Heart left ventricle (tissue), 16 donors: ENCODE results near the gene SERPING1. TPM values are rescaled to one million over a fixed set of nuclear protein-coding genes. Genes with fewer than 3 reads are reported as not detected.

Experiments used
- ATAC-seq, 4 donors: fragments of 200-7000 bp; cut with Tn5 transposase; one replicate each; pipeline ENCODE4 v1.9.1; 2020 to 2022; ENCODE audit warnings: moderate library complexity in 4 of 4, mild to moderate bottlenecking in 3 of 4, moderate number of reproducible peaks in 1 of 4
- DNase-seq, 5 donors: peaks; one replicate each; pipeline ENCODE4 v3.0.0-alpha.2; 2020
- H3K27ac ChIP-seq, 12 donors: fragments of 200-600 bp; sonication (generic) in 4 of 12; one replicate each; pipeline versions ENCODE4 v1.5.0 to v1.8.0; 2016 to 2022; ENCODE audit warnings: mild to moderate bottlenecking in 2 of 12
- H3K27me3 ChIP-seq, 9 donors: fragments of 200-600 bp; sonication (generic) in 2 of 9; one replicate each; pipeline versions ENCODE4 v1.5.1 to v1.8.0; 2016 to 2022; ENCODE audit warnings: mild to moderate bottlenecking in 3 of 9
- H3K36me3 ChIP-seq, 9 donors: fragments of 200-600 bp; sonication (generic) in 2 of 9; one replicate each; pipeline versions ENCODE4 v1.5.0 to v1.8.0; 2018 to 2022; ENCODE audit warnings: mild to moderate bottlenecking in 2 of 9
- H3K4me1 ChIP-seq, 12 donors: fragments of 200-600 bp; sonication (generic) in 4 of 12; one replicate each; pipeline versions ENCODE4 v1.5.0 to v1.8.0; 2016 to 2022; ENCODE audit warnings: mild to moderate bottlenecking in 3 of 12
- H3K4me3 ChIP-seq, 12 donors: fragments of 200-600 bp; sonication (generic) in 4 of 12; one replicate each; pipeline versions ENCODE4 v1.5.0 to v1.8.0; 2017 to 2022; ENCODE audit warnings: mild to moderate bottlenecking in 9 of 12, moderate library complexity in 4 of 12
- H3K9me3 ChIP-seq, 12 donors: fragments of 200-600 bp; sonication (generic) in 4 of 12; one replicate each; pipeline versions ENCODE4 v1.5.0 to v1.8.0; 2016 to 2022; ENCODE audit warnings: mild to moderate bottlenecking in 1 of 12
- POLR2A ChIP-seq, 2 donors: fragments of 450-650 bp; IDR thresholded peaks; one replicate each; pipeline ENCODE4 v1.6.1; 2017; ENCODE audit warnings: antibody characterized with exemption in 2 of 2, mild to moderate bottlenecking in 2 of 2, moderate library complexity in 2 of 2
- WGBS, 4 donors: extraction: QIAGEN DNeasy Blood & Tissue Kit in 2 of 4; methylation state at CpG; one replicate each; pipeline versions ENCODE4 v1.1.5 to v1.1.7; 2013 to 2018; 5-methylcytosine and 5-hydroxymethylcytosine counted together
- intact Hi-C, 10 donors: fragments of 100-400 bp; cut with DNase I; formaldehyde crosslinking; loops; one replicate each; pipeline versions ENCODE4 v1.11.1 to v1.14.2; 2022
- polyA plus RNA-seq, 2 donors: library from polyadenylated mRNA; stranded (reverse); fragments of 200-250 nt; gene quantifications; one replicate each; pipeline ENCODE4 v1.2.3, GENCODE V29; 2013
- total RNA-seq, 9 donors: library from RNA; depleted of rRNA in 2 of 9; stranded (reverse); fragments of >200 nt in 2 of 9; fragmentation: NEBNext Ultra II Directional in 3 of 9; extraction: Animal tissue kit (Norgen Biotek cat#: 25700) in 3 of 9; gene quantifications; one replicate each; pipeline versions ENCODE4 v1.1.0 to v1.2.4, GENCODE V29; 2016 to 2023
- TF ChIP-seq, protein P1 (sequence below), 12 donors: fragments of 200-600 bp; sonication (generic) in 4 of 12; IDR thresholded peaks; one replicate each; pipeline versions ENCODE4 v1.5.0 to v1.8.0; 2018 to 2022; ENCODE audit warnings: antibody characterized with exemption in 12 of 12, mild to moderate bottlenecking in 5 of 12
- donor health status: ischemic (EF 13 %, LVEDD 7.1; RV severe dilation, severe dysfunction).
- donor health status: healthy with polysubstance abuse.
- donor health status: DM: no; HTN: yes; CAD: no.
- donor health status: DM: no; HTN: no; CAD: no.
- donor health status: ischemic (EF 25% LVEDD 6.9; RV normal size, moderate dysfunction).
- donor health status: ischemic (EF 25% LVEDD 5.7; RV mildly dilated, moderate dysfunction).
- donor health status: healthy.
- donor health status: DM: yes; HTN: yes; CAD: no.
- donor health status: ischemic (EF 35%, LVEDD 5.7; RV mildly dilated, moderate dysfunction).
- donor health status: nonischemic (EF 11% LVEDD 7.7; RV severe dilation, severe dysfunction).
- donor health status: DM: yes; HTN: yes; CAD: no.
- donor health status: PGD.
- donor health status: ischemic (EF 29% LVEDD 5.4; RV normal size, mild dysfunction).
- donor health status: nonischemic (EF 23%, LVEDD 6.1; RV moderate dilation, normal function).

SERPING1 gene
- total and polyA plus RNA-seq, 11 donors: 55.5 to 344 (median 87.0) TPM

DNA sequence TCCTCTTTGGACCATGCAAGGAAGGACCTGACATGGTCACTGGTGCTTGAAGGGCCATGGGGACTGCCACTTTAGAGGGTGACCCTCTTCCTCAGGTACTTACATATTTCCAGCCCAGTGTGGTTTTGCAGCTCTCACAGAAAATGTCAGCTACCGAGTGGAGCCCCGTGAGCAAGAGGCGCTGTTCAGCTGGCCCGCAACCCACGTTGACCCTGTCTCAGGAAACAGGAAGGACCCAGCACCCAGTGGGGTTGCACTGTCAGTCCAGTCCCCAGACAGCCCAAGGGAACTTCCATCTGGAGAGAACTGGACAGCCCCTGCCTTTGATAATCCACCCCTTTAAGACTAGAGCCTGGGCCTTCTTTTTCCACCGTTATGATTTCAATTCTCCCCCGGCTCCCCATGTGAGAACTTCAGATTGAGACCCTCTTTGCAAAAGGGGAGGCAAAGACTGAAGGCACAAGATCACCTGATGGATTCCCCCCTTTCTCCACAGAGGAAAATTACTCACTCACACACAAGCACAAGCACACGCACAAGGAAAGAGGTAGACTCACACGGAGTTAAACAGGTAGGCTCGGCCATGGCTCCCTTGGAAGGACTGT, 48.8 kb downstream of the SERPING1 start:
- Histone ChIP-seq H3K9me3 (no peaks in the 10 kb centered on the region), H3K4me1 (peaks cover 2 to 67% (median 39%) of the 10 kb centered on the region in 12 donors), H3K4me3 (peak overlapping the region in 1 of 12 donors; percentile 5), H3K27me3 (peaks cover 4 to 50% (median 34%) of the 10 kb centered on the region in 9 donors), H3K36me3 (no peaks in the 10 kb centered on the region), H3K27ac (peak overlapping the region in 8 of 12 donors; percentile 18 to 69 (median 52))
- DNase-seq (peak in 2 of 5 donors; percentile 34 to 43), ATAC-seq (no peak)
- 21 to 30% (median 27%) methylated on average over 10 of the region's 10 CpGs for WGBS, 4 donors
- intact Hi-C loops: loop anchor here in 7 of 10 donors (5.0 to 10.0 kb wide), 6 partner anchors 79 to 869 kb away; partner anchors contain the start of gene UBE2L6 (in 1 of the 7)
- no peak for TF ChIP-seq POLR2A (IDR thresholded peaks at IDR 0.05)
- TF ChIP-seq, protein P1, sequence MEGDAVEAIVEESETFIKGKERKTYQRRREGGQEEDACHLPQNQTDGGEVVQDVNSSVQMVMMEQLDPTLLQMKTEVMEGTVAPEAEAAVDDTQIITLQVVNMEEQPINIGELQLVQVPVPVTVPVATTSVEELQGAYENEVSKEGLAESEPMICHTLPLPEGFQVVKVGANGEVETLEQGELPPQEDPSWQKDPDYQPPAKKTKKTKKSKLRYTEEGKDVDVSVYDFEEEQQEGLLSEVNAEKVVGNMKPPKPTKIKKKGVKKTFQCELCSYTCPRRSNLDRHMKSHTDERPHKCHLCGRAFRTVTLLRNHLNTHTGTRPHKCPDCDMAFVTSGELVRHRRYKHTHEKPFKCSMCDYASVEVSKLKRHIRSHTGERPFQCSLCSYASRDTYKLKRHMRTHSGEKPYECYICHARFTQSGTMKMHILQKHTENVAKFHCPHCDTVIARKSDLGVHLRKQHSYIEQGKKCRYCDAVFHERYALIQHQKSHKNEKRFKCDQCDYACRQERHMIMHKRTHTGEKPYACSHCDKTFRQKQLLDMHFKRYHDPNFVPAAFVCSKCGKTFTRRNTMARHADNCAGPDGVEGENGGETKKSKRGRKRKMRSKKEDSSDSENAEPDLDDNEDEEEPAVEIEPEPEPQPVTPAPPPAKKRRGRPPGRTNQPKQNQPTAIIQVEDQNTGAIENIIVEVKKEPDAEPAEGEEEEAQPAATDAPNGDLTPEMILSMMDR (IDR thresholded peaks at IDR 0.05): no peak

DNA sequence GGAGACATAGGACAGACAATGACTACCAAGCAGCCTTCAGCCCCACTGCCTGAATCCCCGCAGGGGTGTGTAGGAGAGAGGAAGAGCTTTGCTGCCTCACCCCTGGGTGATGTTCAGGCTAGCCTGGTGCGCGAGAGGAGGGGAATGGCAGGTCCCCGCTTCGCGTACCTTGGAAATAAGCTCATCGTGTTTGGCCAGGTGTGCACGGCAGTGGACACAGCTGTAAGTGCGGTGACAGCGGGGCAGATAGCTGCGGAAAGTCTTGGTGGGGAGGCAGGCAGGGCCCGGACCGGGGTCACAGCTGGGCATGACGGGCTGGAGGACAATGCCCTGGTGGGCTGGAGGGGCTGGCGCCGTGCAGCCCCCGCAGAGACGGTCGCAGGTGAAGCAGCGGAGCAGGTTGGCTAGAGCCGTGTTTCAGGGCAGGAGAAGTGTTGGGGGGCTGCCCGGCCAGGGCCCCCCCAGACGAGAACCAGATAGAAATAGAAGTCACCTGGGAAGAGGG, 49.4 kb downstream of the SERPING1 start:
- H3K27me3 ChIP-seq: peaks cover 4 to 54% (median 34%) of the 10 kb centered on the region in 9 donors

DNA sequence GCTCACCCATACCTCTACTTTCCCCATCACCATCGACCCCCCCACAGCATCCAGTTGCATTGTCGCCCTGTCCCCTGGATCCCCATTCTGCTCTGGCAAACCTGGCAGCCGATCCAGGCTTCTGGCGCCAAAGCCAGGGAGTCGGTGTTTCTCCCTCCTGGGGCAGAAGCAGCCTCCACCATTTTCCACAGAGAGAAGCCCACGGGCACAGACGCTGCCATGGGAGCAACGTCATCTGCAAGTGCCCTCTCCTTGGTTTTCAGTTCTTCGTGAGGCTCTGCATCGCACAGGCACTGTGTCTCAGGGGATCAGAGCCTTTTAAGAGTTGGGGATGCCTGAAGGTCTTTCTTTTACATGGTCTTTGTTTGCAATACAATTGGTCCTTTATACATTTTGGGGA, 49.9 kb downstream of the SERPING1 start:
- Histone ChIP-seq H3K27me3 (peaks cover 4 to 54% (median 34%) of the 10 kb centered on the region in 9 donors), H3K9me3 (no peaks in the 10 kb centered on the region), H3K4me3 (no peak overlapping the region), H3K27ac (no peak overlapping the region), H3K4me1 (peaks cover 2 to 67% (median 38%) of the 10 kb centered on the region in 12 donors), H3K36me3 (no peaks in the 10 kb centered on the region)
- TF ChIP-seq, protein P1 (IDR thresholded peaks at IDR 0.05): no peak
- no peak for TF ChIP-seq POLR2A (IDR thresholded peaks at IDR 0.05)
- DNase-seq (no peak), ATAC-seq (no peak)
- WGBS, 4 donors: 1 to 4% (median 3%) methylated on average over 9 to 10 of the region's 10 CpGs
- intact Hi-C loops: loop anchor here in 7 of 10 donors (5.0 to 10.0 kb wide), 6 partner anchors 80 to 867 kb away; partner anchors contain the start of gene UBE2L6 (in 1 of the 7)

More for the DNA sequence above, 49.4 kb downstream of the SERPING1 start:
- ATAC-seq: no peak
- DNase-seq: no peak
- no peaks in the 10 kb centered on the region for H3K36me3 ChIP-seq
- peak overlapping the region in 1 of 12 donors; percentile 18 for H3K27ac ChIP-seq
- intact Hi-C loops: loop anchor here in 7 of 10 donors (5.0 to 10.0 kb wide), 6 partner anchors 80 to 868 kb away; partner anchors contain the start of gene UBE2L6 (in 1 of the 7)
- 4 to 10% (median 6%) methylated on average over 20 to 23 of the region's 23 CpGs for WGBS, 4 donors
- H3K4me3 ChIP-seq: peak overlapping the region in 1 of 12 donors; percentile 5
- no peaks in the 10 kb centered on the region for H3K9me3 ChIP-seq
- peaks cover 2 to 65% (median 38%) of the 10 kb centered on the region in 12 donors for H3K4me1 ChIP-seq
- TF ChIP-seq POLR2A (IDR thresholded peaks at IDR 0.05): no peak
- TF ChIP-seq, protein P1 (IDR thresholded peaks at IDR 0.05): no peak
